ENCODE data around the gene ISOC1.

- TF ChIP-seq CTCF (optimal IDR thresholded peaks at IDR 0.05 in 1 of 3, IDR thresholded peaks at IDR 0.05 in 1 of 3, conservative IDR thresholded peaks at IDR 0.05 in 1 of 3; ENCODE audit: extremely low read depth in 1 of 3, insufficient read depth in 2 of 3, low read length in 3 of 3) (no peak), EZH2 (IDR thresholded peaks at IDR 0.05; ENCODE audit: low read length) (no peak)
Measured at GRCh38 chr5:129107637-129108036, 13.1 kb downstream of the ISOC1 start.
